Astrocyte (in vitro differentiated cells and primary cell): Measurements from ENCODE around the gene IFNLR1. TPM values are rescaled to one million over a fixed set of nuclear protein-coding genes. Genes with fewer than 3 reads are reported as not detected.

ENCODE experiments used
- DNase-seq: peaks from one replicate; pipeline ENCODE4 v3.0.0-alpha.2; 2010; ENCODE audit warnings: low read depth
- FAIRE-seq: peaks from 2 replicates; lab custom pipeline; 2011; peaks lifted over from hg19 to GRCh38; lab: Jason Lieb, UNC
- H2AFZ ChIP-seq: 2 replicates; pipeline ENCODE4 v1.6.0; 2012; ENCODE audit warnings: low read depth, low read length, inconsistent platforms
- H3K27ac ChIP-seq: 2 replicates; pipeline ENCODE4 v1.5.1; 2011; ENCODE audit warnings: low read depth, low read length, inconsistent platforms
- H3K27me3 ChIP-seq: 2 replicates; pipeline ENCODE4 v1.6.0; 2011; ENCODE audit warnings: low read length, inconsistent platforms; ENCODE audit not compliant: insufficient read depth
- H3K36me3 ChIP-seq: 2 replicates; pipeline ENCODE4 v1.5.1; 2011; ENCODE audit warnings: low read length, inconsistent platforms; ENCODE audit not compliant: insufficient read depth
- H3K4me1 ChIP-seq: 2 replicates; pipeline ENCODE4 v1.5.1; 2011; ENCODE audit warnings: low read length, inconsistent platforms; ENCODE audit not compliant: insufficient read depth
- H3K4me2 ChIP-seq: 2 replicates; pipeline ENCODE4 v1.6.0; 2012; ENCODE audit warnings: low read length, inconsistent platforms
- H3K4me3 ChIP-seq: 2 replicates; pipeline ENCODE4 v1.5.1; 2011; ENCODE audit warnings: low read depth, mild to moderate bottlenecking, low read length, inconsistent platforms; ENCODE audit not compliant: insufficient read depth
- H3K79me2 ChIP-seq: 2 replicates; pipeline ENCODE4 v1.6.0; 2012; ENCODE audit warnings: mild to moderate bottlenecking, low read length, inconsistent platforms; ENCODE audit not compliant: insufficient read depth
- H3K9ac ChIP-seq: 2 replicates; pipeline ENCODE4 v1.6.0; 2012; ENCODE audit warnings: mild to moderate bottlenecking, low read length, inconsistent platforms
- H3K9me3 ChIP-seq: 2 replicates; pipeline ENCODE4 v1.5.1; 2012; ENCODE audit warnings: low read depth, mild to moderate bottlenecking, low read length, inconsistent platforms; ENCODE audit not compliant: insufficient read depth
- H4K20me1 ChIP-seq: 2 replicates; pipeline ENCODE4 v1.6.0; 2012; ENCODE audit warnings: low read length, inconsistent platforms; ENCODE audit not compliant: insufficient read depth
- H3K27ac Mint-ChIP-seq: one replicate; pipeline ENCODE4 v1.8.0; 2021; ENCODE audit warnings: mild to moderate bottlenecking, mixed read lengths; ENCODE audit not compliant: unreplicated experiment
- H3K27me3 Mint-ChIP-seq: one replicate; pipeline ENCODE4 v1.8.0; 2021; ENCODE audit warnings: low read depth, mixed read lengths; ENCODE audit not compliant: unreplicated experiment
- H3K36me3 Mint-ChIP-seq: one replicate; pipeline ENCODE4 v1.8.0; 2021; ENCODE audit warnings: low read depth, mixed read lengths; ENCODE audit not compliant: unreplicated experiment
- H3K4me1 Mint-ChIP-seq: one replicate; pipeline ENCODE4 v1.8.0; 2021; ENCODE audit warnings: low read depth, mixed read lengths; ENCODE audit not compliant: unreplicated experiment
- H3K4me3 Mint-ChIP-seq: one replicate; pipeline ENCODE4 v1.8.0; 2021; ENCODE audit warnings: mild to moderate bottlenecking, moderate library complexity, mixed read lengths; ENCODE audit not compliant: unreplicated experiment
- H3K9me3 Mint-ChIP-seq: one replicate; pipeline ENCODE4 v1.8.0; 2021; ENCODE audit warnings: mild to moderate bottlenecking, mixed read lengths; ENCODE audit not compliant: unreplicated experiment
- EZH2 ChIP-seq: IDR thresholded peaks from 2 replicates; pipeline ENCODE4 v1.6.1; 2012; ENCODE audit warnings: mild to moderate bottlenecking, low read length, inconsistent platforms; ENCODE audit not compliant: insufficient read depth
- total RNA-seq: library from RNA; stranded (reverse); gene quantifications from 2 replicates; pipeline ENCODE4 v1.2.1, GENCODE V29; 2021
- TF ChIP-seq, protein P1 (sequence below): IDR thresholded peaks from 2 replicates; pipeline ENCODE4 v1.5.1; 2011; ENCODE audit warnings: low read depth, mild to moderate bottlenecking, inconsistent platforms, low read length, moderate library complexity; ENCODE audit not compliant: insufficient read depth

IFNLR1 gene
- total RNA-seq, 1 donor from 2014 or later = 1.5 TPM

DNA sequence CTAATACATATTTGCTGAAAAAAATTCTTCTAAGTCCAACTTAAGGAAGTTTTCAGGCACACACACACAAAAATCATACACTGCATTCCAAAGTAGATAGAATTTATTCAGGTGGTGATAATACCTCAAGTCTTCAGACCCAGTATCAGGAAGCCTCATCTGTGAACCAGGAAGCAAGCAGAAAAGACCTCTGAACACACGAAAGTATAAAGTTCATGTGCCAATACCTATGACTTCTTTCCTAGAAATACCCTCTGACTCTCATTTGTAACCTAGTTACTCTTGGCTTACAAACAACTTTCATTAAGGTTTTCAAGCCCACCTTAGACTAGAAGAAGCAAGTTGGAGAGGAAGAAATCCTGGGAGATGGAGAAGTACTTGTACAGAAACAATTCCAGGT is 35.7 kb upstream of the IFNLR1 start:
- Histone ChIP-seq H3K27ac (no peak overlapping the region), H3K79me2 (no peaks in the 10 kb centered on the region), H3K9me3 (no peaks in the 10 kb centered on the region), H3K4me3 (no peak overlapping the region), H2AFZ (no peak overlapping the region), H3K36me3 (no peaks in the 10 kb centered on the region), H4K20me1 (no peaks in the 10 kb centered on the region), H3K9ac (no peak overlapping the region), H3K4me1 (no peaks in the 10 kb centered on the region), H3K4me2 (no peak overlapping the region), H3K27me3 (peaks cover 8% of the 10 kb centered on the region)
- H3K4me1 Mint-ChIP-seq = no peaks in the 10 kb centered on the region
- no peak for DNase-seq
- TF ChIP-seq, protein P1, sequence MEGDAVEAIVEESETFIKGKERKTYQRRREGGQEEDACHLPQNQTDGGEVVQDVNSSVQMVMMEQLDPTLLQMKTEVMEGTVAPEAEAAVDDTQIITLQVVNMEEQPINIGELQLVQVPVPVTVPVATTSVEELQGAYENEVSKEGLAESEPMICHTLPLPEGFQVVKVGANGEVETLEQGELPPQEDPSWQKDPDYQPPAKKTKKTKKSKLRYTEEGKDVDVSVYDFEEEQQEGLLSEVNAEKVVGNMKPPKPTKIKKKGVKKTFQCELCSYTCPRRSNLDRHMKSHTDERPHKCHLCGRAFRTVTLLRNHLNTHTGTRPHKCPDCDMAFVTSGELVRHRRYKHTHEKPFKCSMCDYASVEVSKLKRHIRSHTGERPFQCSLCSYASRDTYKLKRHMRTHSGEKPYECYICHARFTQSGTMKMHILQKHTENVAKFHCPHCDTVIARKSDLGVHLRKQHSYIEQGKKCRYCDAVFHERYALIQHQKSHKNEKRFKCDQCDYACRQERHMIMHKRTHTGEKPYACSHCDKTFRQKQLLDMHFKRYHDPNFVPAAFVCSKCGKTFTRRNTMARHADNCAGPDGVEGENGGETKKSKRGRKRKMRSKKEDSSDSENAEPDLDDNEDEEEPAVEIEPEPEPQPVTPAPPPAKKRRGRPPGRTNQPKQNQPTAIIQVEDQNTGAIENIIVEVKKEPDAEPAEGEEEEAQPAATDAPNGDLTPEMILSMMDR = no peak
- no peak for TF ChIP-seq EZH2
- no peaks in the 10 kb centered on the region for H3K36me3 Mint-ChIP-seq
- H3K9me3 Mint-ChIP-seq = no peaks in the 10 kb centered on the region
- peaks cover 39% of the 10 kb centered on the region for H3K27me3 Mint-ChIP-seq
- no peak for FAIRE-seq
- no peak overlapping the region for H3K27ac Mint-ChIP-seq
- no peak overlapping the region for H3K4me3 Mint-ChIP-seq

DNA sequence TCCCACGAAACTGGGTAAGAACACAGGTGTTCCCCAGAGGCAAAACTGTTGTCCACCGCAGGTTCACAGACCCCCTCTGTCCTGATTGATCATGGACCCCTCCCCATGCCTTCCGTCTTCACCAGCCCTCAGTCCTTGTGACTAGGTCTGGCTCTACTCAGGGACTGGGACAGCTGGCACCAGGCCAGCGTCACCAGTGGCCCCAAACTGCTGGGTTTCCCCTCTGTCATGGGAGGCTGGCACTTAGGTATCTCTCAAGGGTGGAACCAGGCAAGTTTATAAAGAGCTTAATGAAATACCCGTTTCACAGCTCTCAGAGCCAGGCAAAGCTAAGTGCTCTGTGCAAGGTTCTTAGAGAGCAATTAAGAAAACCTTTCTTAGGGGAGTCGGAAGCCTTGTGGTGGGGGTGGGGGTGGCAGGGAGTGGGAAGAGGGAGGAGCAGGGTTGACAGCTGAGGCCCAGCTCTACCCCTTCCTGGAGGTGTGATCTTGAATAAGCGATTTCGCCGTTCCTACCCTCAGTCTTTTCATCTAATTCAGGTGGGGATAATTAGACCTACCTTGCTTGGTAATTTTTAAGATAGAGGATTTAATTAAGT is 35.0 kb upstream of the IFNLR1 start:
- Histone ChIP-seq H3K79me2 (no peaks in the 10 kb centered on the region), H3K36me3 (no peaks in the 10 kb centered on the region), H3K4me2 (no peak overlapping the region), H3K27ac (no peak overlapping the region), H2AFZ (no peak overlapping the region), H3K9me3 (no peaks in the 10 kb centered on the region), H3K27me3 (peaks cover 10% of the 10 kb centered on the region), H3K4me3 (no peak overlapping the region), H3K9ac (no peak overlapping the region), H3K4me1 (no peaks in the 10 kb centered on the region), H4K20me1 (no peaks in the 10 kb centered on the region)
- DNase-seq (no peak), FAIRE-seq (no peak)
- TF ChIP-seq, protein P1 = no peak
- no peak for TF ChIP-seq EZH2
- no peaks in the 10 kb centered on the region for H3K4me1 Mint-ChIP-seq
- H3K27me3 Mint-ChIP-seq = peaks cover 42% of the 10 kb centered on the region
- H3K9me3 Mint-ChIP-seq = no peaks in the 10 kb centered on the region
- no peak overlapping the region for H3K4me3 Mint-ChIP-seq
- H3K27ac Mint-ChIP-seq = no peak overlapping the region
- H3K36me3 Mint-ChIP-seq = no peaks in the 10 kb centered on the region

GRCh38 chr1:24221246-24221645 is 34.2 kb upstream of the IFNLR1 start:
- Mint-ChIP-seq H3K36me3 (no peaks in the 10 kb centered on the region), H3K4me3 (no peak overlapping the region), H3K9me3 (no peaks in the 10 kb centered on the region), H3K27me3 (peaks cover 47% of the 10 kb centered on the region), H3K4me1 (peaks cover under 1% of the 10 kb centered on the region), H3K27ac (no peak overlapping the region)
- DNase-seq = no peak
- Histone ChIP-seq H3K27ac (no peak overlapping the region), H2AFZ (no peak overlapping the region), H3K9me3 (no peaks in the 10 kb centered on the region), H3K4me3 (no peak overlapping the region), H3K9ac (no peak overlapping the region), H3K4me2 (no peak overlapping the region), H3K4me1 (no peaks in the 10 kb centered on the region), H4K20me1 (no peaks in the 10 kb centered on the region), H3K27me3 (peaks cover 18% of the 10 kb centered on the region), H3K79me2 (no peaks in the 10 kb centered on the region), H3K36me3 (no peaks in the 10 kb centered on the region)
- TF ChIP-seq, protein P1 = no peak
- TF ChIP-seq EZH2 = no peak
- FAIRE-seq = no peak
